Urinary bladder (tissue), 4 donors: ENCODE measurements around the gene GATAD2A. TPM values are rescaled to one million over a fixed set of nuclear protein-coding genes. Genes with fewer than 3 reads are reported as not detected.
"Not testable (repeated sequence)": the region's sequence is repeated elsewhere in the genome, so short reads cannot be mapped to it uniquely, and the experiment has no call there.

Experiments
- DNase-seq: peaks from one replicate; pipeline ENCODE4 v3.0.0-alpha.2; 2015; ENCODE audit errors: extremely low spot score
- H3K27ac ChIP-seq: one replicate; pipeline ENCODE4 v1.5.1; 2013; ENCODE audit warnings: low read depth, mild to moderate bottlenecking, moderate library complexity
- H3K36me3 ChIP-seq: one replicate; pipeline ENCODE4 v1.6.1; 2013; ENCODE audit warnings: mild to moderate bottlenecking, moderate library complexity; ENCODE audit not compliant: insufficient read depth
- H3K4me1 ChIP-seq: one replicate; pipeline ENCODE4 v1.6.1; 2013; ENCODE audit warnings: mild to moderate bottlenecking, moderate library complexity; ENCODE audit not compliant: insufficient read depth
- H3K4me3 ChIP-seq: one replicate; pipeline ENCODE4 v1.5.1; 2013; ENCODE audit warnings: low read depth, low read length
- WGBS: extraction: QIAGEN DNeasy Blood & Tissue Kit; methylation state at CpG from one replicate; pipeline ENCODE4 v1.1.7; 2013; 5-methylcytosine and 5-hydroxymethylcytosine counted together
- polyA plus RNA-seq: library from polyadenylated mRNA; stranded (reverse); fragments of 200-250 nt; gene quantifications from one replicate; pipeline ENCODE4 v1.2.3, GENCODE V29; 2013
- total RNA-seq: library from RNA; depleted of rRNA; stranded (reverse); fragments of >200 nt; gene quantifications from one replicate; pipeline ENCODE4 v1.2.3, GENCODE V29; 2014
- donor health status: healthy with polysubstance abuse.
- donor health status: healthy.

The GATAD2A gene
- total and polyA plus RNA-seq, 2 donors = 15.8 to 22.9 TPM

DNA sequence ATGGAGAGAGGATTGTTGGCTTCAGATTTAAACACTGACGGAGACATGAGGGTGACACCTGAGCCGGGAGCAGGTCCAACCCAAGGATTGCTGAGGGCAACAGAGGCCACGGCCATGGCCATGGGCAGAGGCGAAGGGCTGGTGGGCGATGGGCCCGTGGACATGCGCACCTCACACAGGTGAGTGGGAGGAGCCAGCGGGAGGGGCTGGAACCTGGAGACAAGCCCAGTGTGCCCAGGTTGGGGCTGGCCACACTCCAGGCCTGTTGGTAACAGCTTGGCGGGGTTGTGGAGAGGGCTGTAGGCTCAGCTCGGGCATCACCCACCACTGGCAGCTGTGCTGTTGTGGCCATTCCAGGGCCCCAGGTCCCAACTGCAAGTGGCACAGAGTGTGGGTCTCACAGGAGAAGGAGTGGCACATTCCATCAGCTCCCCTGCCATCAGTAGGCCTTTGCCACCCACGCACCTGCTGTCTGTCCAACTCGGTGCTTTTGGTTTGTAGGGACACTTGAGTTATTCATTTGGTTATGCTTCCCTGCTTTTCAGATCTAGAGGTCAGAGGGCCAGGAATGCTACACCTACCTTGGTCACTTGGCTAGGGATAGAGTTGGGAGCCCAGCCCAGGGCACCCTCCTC lies 60.1 kb downstream of the GATAD2A start:
- peaks cover 3% of the 10 kb centered on the region for H3K4me1 ChIP-seq
- no peak for DNase-seq
- WGBS = 98% methylated on average over 12 of the region's 12 CpGs
- H3K27ac ChIP-seq = no peak overlapping the region
- no peak overlapping the region for H3K4me3 ChIP-seq
- H3K36me3 ChIP-seq = peaks cover 3% of the 10 kb centered on the region

- Histone ChIP-seq H3K4me1 (peaks cover 3% of the 10 kb centered on the region), H3K27ac (no peak overlapping the region), H3K4me3 (no peak overlapping the region), H3K36me3 (peaks cover 3% of the 10 kb centered on the region)
- 95% methylated on average over 6 of the region's 6 CpGs for WGBS
- DNase-seq = no peak
Observed at GRCh38 chr19:19466201-19466600, 60.7 kb downstream of the GATAD2A start.

GRCh38 chr19:19468424-19469050 lies 63.1 kb downstream of the GATAD2A start:
- no peak overlapping the region for H3K4me3 ChIP-seq
- H3K27ac ChIP-seq = no peak overlapping the region
- WGBS = 97% methylated on average over 2 of the region's 2 CpGs
- H3K4me1 ChIP-seq = no peaks in the 10 kb centered on the region
- peaks cover 3% of the 10 kb centered on the region for H3K36me3 ChIP-seq
- DNase-seq = no peak

DNA sequence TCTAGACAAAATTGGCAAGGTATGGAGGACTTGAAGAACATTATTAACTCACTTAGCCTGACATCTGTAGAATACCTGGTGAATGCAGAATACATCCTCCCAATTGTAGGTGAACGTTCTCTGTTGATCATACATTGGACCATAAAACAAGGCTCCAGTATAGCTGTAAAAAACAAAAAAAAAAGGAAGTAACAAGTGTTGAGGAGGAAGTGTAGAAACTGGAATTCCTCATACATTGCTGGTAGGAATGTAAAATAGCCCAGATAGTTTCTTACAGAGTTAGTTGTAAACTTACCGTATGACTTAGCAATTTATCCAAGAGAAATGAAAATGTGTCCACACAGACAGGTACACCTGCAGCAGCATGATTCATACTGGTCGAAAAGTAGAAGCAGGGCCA lies 65.1 kb downstream of the GATAD2A start:
- no peak overlapping the region for H3K27ac ChIP-seq
- no peak overlapping the region for H3K4me3 ChIP-seq
- H3K36me3 ChIP-seq = peaks cover 3% of the 10 kb centered on the region
- no peaks in the 10 kb centered on the region for H3K4me1 ChIP-seq
- 96% methylated on average over 3 of the region's 3 CpGs for WGBS
- no peak for DNase-seq

- no peak for DNase-seq
- no peaks in the 10 kb centered on the region for H3K36me3 ChIP-seq
- no peaks in the 10 kb centered on the region for H3K4me1 ChIP-seq
- H3K4me3 ChIP-seq = no peak overlapping the region
- 89% methylated on average over 6 of the region's 6 CpGs for WGBS
- no peak overlapping the region for H3K27ac ChIP-seq
Observed at GRCh38 chr19:19471682-19472081, 66.2 kb downstream of the GATAD2A start.

DNA sequence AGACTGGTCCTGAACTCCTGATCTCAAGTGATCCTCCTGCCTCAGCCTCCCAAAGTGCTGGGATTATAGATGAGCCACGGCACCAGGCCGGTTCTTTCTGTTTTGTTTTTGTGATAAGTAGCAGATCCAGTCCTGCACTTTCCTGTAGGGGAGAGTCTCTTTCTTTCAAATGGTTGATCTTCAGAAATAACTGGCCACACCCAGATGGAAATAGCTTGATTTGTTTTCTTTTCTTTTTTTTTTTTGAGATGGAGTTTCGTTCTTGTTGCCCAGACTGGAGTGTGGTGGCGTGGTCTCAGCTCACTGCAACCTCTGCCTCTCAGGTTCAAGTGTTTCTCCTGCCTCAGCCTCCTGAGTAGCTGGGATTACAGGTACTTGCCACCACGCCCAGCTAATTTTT lies 66.6 kb downstream of the GATAD2A start:
- not testable (repeated sequence) for H3K36me3 ChIP-seq, DNase-seq, H3K4me1 ChIP-seq, H3K27ac ChIP-seq, H3K4me3 ChIP-seq
- 70% methylated on average over 5 of the region's 5 CpGs for WGBS

DNA sequence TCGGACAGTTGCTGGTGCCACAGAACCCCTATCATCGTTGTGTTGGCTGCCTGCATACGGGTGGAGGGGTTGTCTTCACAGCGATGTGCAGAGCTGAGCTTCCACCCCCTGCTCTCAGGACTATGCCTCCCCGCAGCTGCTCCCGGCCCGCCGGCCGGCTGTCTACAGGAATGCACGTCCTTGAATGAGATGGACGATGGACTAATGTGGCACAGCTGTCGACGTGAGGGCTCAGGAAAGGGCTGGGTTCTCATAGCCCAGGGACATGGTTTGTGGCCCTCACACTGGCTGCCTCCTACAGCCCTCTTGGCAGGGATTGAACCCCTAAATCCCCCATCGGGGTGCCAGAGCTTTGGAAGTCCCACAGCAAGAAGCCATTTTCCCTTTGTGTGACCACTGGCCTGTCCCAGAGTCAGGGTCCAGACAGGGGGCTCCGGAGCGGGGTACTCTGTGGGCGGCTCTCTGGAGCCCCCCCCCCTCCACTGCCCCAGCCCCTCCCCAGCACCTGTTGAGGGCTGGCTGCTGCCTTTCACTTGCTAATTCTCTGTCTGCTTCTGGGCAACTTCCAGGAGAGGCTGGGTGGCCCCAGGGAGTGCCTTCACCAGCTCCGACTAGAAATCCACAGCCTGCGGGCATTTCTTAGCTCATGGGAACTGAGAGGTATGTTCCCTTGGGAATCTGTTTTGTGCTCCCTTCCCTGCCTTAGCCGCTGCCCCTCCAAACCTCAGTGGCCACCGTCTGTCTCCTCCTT lies 69.7 kb downstream of the GATAD2A start:
- H3K36me3 ChIP-seq = no peaks in the 10 kb centered on the region
- H3K27ac ChIP-seq = no peak overlapping the region
- no peaks in the 10 kb centered on the region for H3K4me1 ChIP-seq
- 62% methylated on average over 21 of the region's 21 CpGs for WGBS
- DNase-seq = no peak
- no peak overlapping the region for H3K4me3 ChIP-seq

DNA sequence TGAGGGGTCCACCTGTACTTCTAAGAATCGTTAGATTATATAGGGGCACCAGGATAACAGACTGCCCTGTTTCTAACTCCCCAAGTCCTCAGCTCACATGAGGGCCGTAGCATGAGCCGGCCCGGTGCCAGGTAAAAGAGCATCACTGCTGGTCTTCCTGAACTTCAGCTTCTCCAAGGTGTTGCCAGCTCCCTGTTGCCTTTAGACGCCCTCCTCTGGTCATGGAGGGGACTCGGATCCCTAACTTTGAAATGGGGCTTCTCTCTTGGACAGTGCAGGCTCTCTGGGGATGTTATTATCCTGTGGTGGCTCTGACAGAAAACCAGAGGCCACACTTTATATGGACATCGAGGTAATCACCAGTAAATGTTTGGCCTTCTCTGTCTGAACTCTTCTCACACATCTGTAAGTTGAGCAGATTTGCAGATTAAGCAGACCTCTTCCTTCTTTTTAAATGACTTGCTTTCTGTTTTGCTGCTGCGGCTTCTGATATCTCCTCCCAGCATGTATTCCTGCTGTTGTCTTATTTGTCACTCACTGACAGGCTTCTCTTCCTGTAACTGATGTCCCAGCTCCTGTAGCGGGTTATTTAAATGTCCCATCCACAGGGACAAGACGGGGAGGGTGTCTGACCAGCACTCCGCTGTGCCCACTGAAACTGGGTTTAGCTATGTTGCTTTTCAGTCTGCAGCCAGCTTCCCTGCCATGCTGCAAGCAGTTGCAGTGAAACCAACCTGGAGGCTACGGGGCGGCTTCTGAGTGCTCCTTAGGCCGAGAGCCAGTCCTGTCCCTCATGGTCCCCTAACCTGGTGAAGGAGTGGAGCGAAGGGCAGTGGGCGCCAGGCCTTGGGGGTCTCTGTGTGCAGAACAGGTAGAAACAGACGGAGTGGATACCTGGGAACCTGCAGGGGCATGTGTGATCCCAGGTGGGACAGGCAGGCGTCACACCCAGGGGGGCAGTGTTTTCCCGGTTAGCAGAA lies 70.7 kb downstream of the GATAD2A start:
- H3K36me3 ChIP-seq = no peaks in the 10 kb centered on the region
- H3K4me1 ChIP-seq = no peaks in the 10 kb centered on the region
- H3K4me3 ChIP-seq = no peak overlapping the region
- no peak for DNase-seq
- 74% methylated on average over 19 of the region's 19 CpGs for WGBS
- no peak overlapping the region for H3K27ac ChIP-seq

DNA sequence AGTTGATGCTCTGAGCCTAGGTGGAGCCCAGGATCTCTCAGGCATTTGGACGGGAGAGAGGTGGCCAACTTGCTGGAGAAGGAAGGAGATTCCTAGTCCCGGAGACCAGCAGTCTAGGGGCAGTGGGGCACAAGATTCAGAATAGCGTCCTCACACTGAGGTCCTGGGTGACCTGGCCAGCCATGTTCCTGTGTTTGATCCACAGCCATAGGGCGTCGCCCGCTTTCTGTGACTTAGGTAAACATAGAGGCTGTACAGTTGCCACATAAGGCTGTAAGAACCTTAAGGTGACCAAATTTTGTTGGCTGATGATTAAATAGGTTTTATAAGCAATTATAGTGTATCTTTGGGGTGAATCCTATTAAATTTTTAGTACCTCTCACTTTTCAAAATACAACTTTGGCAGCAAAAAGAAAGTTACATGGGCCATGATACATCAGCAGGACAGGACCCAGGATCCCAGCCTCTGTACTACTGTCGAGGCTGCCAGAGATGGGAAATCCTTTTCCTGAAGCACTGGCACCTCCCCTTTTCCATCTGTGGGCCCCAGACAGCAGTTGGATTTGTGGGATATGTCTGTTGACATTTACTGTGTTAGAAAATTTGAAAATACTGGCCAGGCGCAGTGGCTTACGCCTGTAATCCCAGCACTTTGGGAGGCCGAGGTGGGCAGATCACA lies 72.4 kb downstream of the GATAD2A start:
- DNase-seq = no peak
- Histone ChIP-seq H3K36me3 (no peaks in the 10 kb centered on the region), H3K4me3 (no peak overlapping the region), H3K27ac (no peak overlapping the region), H3K4me1 (no peaks in the 10 kb centered on the region)
- 75% methylated on average over 10 of the region's 10 CpGs for WGBS

DNA sequence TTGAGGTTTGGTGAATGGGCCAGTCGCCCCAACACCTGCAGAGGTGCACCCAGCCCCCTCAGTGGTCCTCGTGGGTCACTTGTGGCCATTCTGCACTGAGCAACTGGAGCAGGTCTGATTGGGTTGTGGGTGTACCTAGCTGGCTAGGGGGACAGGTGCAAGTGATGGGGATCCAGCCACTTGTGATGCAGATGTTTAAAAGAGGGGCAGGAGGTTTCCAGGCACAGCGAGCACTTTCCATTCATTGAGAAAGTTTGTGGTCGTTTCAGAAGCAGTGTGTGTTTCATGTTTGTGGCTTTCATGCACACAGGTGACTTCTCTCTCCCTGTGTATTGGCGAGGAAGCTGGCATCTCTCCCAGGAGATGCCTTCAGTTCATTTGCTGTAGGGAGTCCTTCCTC lies 75.2 kb downstream of the GATAD2A start:
- WGBS = 81% methylated on average over 5 of the region's 5 CpGs

GRCh38 chr19:19482809-19483596 lies 77.5 kb downstream of the GATAD2A start:
- Histone ChIP-seq H3K27ac (no peak overlapping the region), H3K4me1 (peaks cover 2% of the 10 kb centered on the region), H3K36me3 (no peaks in the 10 kb centered on the region), H3K4me3 (no peak overlapping the region)
- DNase-seq = peak; percentile 66
- WGBS = 51% methylated on average over 19 of the region's 19 CpGs

More for the DNA sequence above, 75.2 kb downstream of the GATAD2A start:
- H3K4me3 ChIP-seq = no peak overlapping the region
- no peak overlapping the region for H3K27ac ChIP-seq
- peaks cover 2% of the 10 kb centered on the region for H3K4me1 ChIP-seq
- H3K36me3 ChIP-seq = no peaks in the 10 kb centered on the region
- DNase-seq = no peak
